ENCODE measurements around the gene BUD23. TPM values are rescaled to one million over a fixed set of nuclear protein-coding genes. Genes with fewer than 3 reads are reported as not detected.

The BUD23 gene
- total and polyA plus RNA-seq, 2 donors (not counting 3 experiments of a cell fraction or from before 2014, with no cell fraction given) = 62.1 to 64.6 TPM

GRCh38 chr7:73683788-73684693, 644 bp downstream of the BUD23 start:
- Histone ChIP-seq H3K27ac (ENCODE audit: insufficient read depth, low read depth, low read length) (peak overlapping the region; percentile 77), H3K9ac (replicated peaks; ENCODE audit: extremely low read depth, insufficient read depth, low read length) (peak overlapping the region; percentile 88), H2AFZ (ENCODE audit: low read depth, low read length) (peak overlapping the region; percentile 73), H3K4me3 (replicated peaks in 1 of 3; ENCODE audit: insufficient read depth in 1 of 3, low read depth in 1 of 3, low read length in 3 of 3) (peak overlapping the region; percentile 65 to 88 (median 81)), H3K9me3 (replicated peaks; ENCODE audit: control insufficient read depth, insufficient read depth, low read length) (no peaks in the 10 kb centered on the region), H3K4me1 (ENCODE audit: control insufficient read depth, extremely low read depth, insufficient read depth, low read length) (peaks cover 14% of the 10 kb centered on the region), H3K79me2 (ENCODE audit: control insufficient read depth, insufficient read depth, low read length) (peaks cover 57% of the 10 kb centered on the region), H4K20me1 (replicated peaks; ENCODE audit: control insufficient read depth, extremely low read depth, insufficient read depth, low read length) (no peaks in the 10 kb centered on the region), H3K27me3 (ENCODE audit: control insufficient read depth in 2 of 2, insufficient read depth in 2 of 2, low read length in 2 of 2) (no peaks in the 10 kb centered on the region), H3K36me3 (ENCODE audit: control insufficient read depth in 2 of 2, extremely low read depth in 1 of 2, insufficient read depth in 2 of 2, low read length in 2 of 2) (peaks cover 2 to 12% of the 10 kb centered on the region in 2 experiments), H3K4me2 (ENCODE audit: insufficient read depth, low read length) (peak overlapping the region; percentile 75), H3K9me1 (replicated peaks; ENCODE audit: control insufficient read depth, extremely low read depth, insufficient read depth, low read length) (no peaks in the 10 kb centered on the region)
- TF ChIP-seq POLR2A (IDR thresholded peaks at IDR 0.05; ENCODE audit: low read depth, low read length) = no peak
- no peak for TF ChIP-seq GATA2 (IDR thresholded peaks at IDR 0.05; ENCODE audit: insufficient read depth, insufficient read length, low read depth, low read length)
- TF ChIP-seq FOS (IDR thresholded peaks at IDR 0.05; ENCODE audit: borderline replicate concordance, insufficient read depth, low read length) = no peak
- TF ChIP-seq MYC (IDR thresholded peaks at IDR 0.05; ENCODE audit: low read depth, low read length) = no peak
- no peak for TF ChIP-seq EZH2 (IDR thresholded peaks at IDR 0.05; ENCODE audit: borderline replicate concordance, low read depth, low read length, severe bottlenecking)
- no peak for TF ChIP-seq MAX (IDR thresholded peaks at IDR 0.05; ENCODE audit: insufficient read depth, insufficient read length)
- no peak for TF ChIP-seq POLR2AphosphoS5 (IDR thresholded peaks at IDR 0.05; ENCODE audit: insufficient read depth, low read depth, low read length)
- no peak for TF ChIP-seq CTCF (IDR thresholded peaks at IDR 0.05; ENCODE audit: extremely low read depth in 1 of 2, insufficient read depth in 1 of 2, low read depth in 1 of 2, low read length in 2 of 2)
- TF ChIP-seq JUN (IDR thresholded peaks at IDR 0.05; ENCODE audit: borderline replicate concordance, insufficient read depth, insufficient read length, low read depth) = no peak
- dilution Hi-C loops (cut with MboI; ENCODE audit: extremely low pct_ligation_motif_present, low sequenced_read_pairs) (no loop called here), intact Hi-C loops (cut with micrococcal nuclease) (loop anchor here (1.0 kb wide), 1 partner anchor 34 kb away; no protein-coding TSS in a partner anchor)
- DNase-seq (ENCODE audit: low read depth, low spot score) (peak; percentile 38), FAIRE-seq (peak; percentile 54)
- TSS peak; percentile 77 for BruUV-seq (replicated peaks)
- POLR2A ChIA-PET = interaction anchor here (0.6 to 1.5 kb wide), 3 partner anchors 10 to 21 kb away, joined by 3 to 7 read pairs (median 4); no protein-coding TSS in a partner anchor
- CTCF ChIA-PET = interaction anchor here (1.3 to 1.7 kb wide), 3 partner anchors 16 to 91 kb away, joined by 3 to 6 read pairs (median 3); no protein-coding TSS in a partner anchor

Data from endothelial cell of umbilical vein (primary cell).